GM21737 (cell line): ENCODE measurements around the gene GLMP.

Experiments used
- ATAC-seq: cut with Tn5 transposase; IDR thresholded peaks from one replicate; pipeline ENCODE4 v1.9.1; 2021; ENCODE audit warnings: mild to moderate bottlenecking, moderate library complexity; ENCODE audit not compliant: unreplicated experiment

GLMP gene

GRCh38 chr1:156286061-156286460 is 9.4 kb downstream of the GLMP start:
- ATAC-seq, result no peak

- no peak for ATAC-seq
These were observed 10.0 kb downstream of the GLMP start for GRCh38 chr1:156285437-156285836.

GRCh38 chr1:156284757-156285156 is 10.7 kb downstream of the GLMP start:
- no peak for ATAC-seq

GRCh38 chr1:156284112-156284511 is 11.4 kb downstream of the GLMP start, which contains the start of gene TMEM79:
TSS of gene TMEM79 (plus strand) at chr1:156284325. CDS start at chr1:156285227, 902 bp downstream.
- no peak for ATAC-seq

- no peak for ATAC-seq
These were observed 12.0 kb downstream of the GLMP start for GRCh38 chr1:156283521-156283920.

- peak; percentile 76 for ATAC-seq
These were observed 12.8 kb downstream of the GLMP start, which contains the start of gene SMG5 for GRCh38 chr1:156282479-156283222. TSS of gene SMG5 (minus strand) at chr1:156282825. CDS start at chr1:156282680, 145 bp downstream.

- peak; percentile 16 for ATAC-seq
These were observed 13.6 kb downstream of the GLMP start for GRCh38 chr1:156281693-156282478.

- ATAC-seq, result no peak
These were observed 14.2 kb downstream of the GLMP start for GRCh38 chr1:156281281-156281680.

- no peak for ATAC-seq
These were observed 15.6 kb downstream of the GLMP start for GRCh38 chr1:156279837-156280236.

- no peak for ATAC-seq
These were observed 18.5 kb downstream of the GLMP start for GRCh38 chr1:156276966-156277381.

- ATAC-seq, result no peak
These were observed 18.9 kb downstream of the GLMP start for GRCh38 chr1:156276532-156276931.

- ATAC-seq, result no peak
These were observed 25.2 kb downstream of the GLMP start for GRCh38 chr1:156270314-156270713.

GRCh38 chr1:156268336-156268735 is 27.1 kb downstream of the GLMP start:
- no peak for ATAC-seq

GRCh38 chr1:156266051-156266450 is 29.4 kb downstream of the GLMP start:
- no peak for ATAC-seq

- ATAC-seq, result no peak
These were observed 32.2 kb downstream of the GLMP start for GRCh38 chr1:156263288-156263655.

GRCh38 chr1:156262461-156263287 is 32.8 kb downstream of the GLMP start:
- ATAC-seq, result no peak

- ATAC-seq, result no peak
These were observed 34.6 kb downstream of the GLMP start for GRCh38 chr1:156260896-156261295.

GRCh38 chr1:156259805-156260204 is 35.7 kb downstream of the GLMP start:
- no peak for ATAC-seq

GRCh38 chr1:156258859-156259258 is 36.6 kb downstream of the GLMP start:
- no peak for ATAC-seq

- ATAC-seq, result no peak
These were observed 37.8 kb downstream of the GLMP start for GRCh38 chr1:156257711-156258110.

GRCh38 chr1:156253634-156254033 is 41.8 kb downstream of the GLMP start:
- ATAC-seq, result no peak
